Activated naive CD4-positive, alpha-beta T cell treated with anti-CD3 and anti-CD28 coated beads for 36 hours (primary cell): Measurements from ENCODE around the gene C10orf90. TPM values are rescaled to one million over a fixed set of nuclear protein-coding genes. Genes with fewer than 3 reads are reported as not detected.
"Not testable (repeated sequence)": the region's sequence is repeated elsewhere in the genome, so short reads cannot be mapped to it uniquely, and the experiment has no call there.

Experiments used
- CTCF ChIA-PET: fragments of 350-600 bp; sonication (Branson Sonifier 250); formaldehyde crosslinking; loops from one replicate; lab custom pipeline; 2021; ENCODE audit warnings: antibody characterized with exemption; lab: Charles Lee
- DNase-seq: peaks from one replicate; pipeline ENCODE4 v3.0.0-alpha.2; 2020
- H3K27ac Mint-ChIP-seq: one replicate; pipeline ENCODE4 v1.8.0; 2021; ENCODE audit warnings: mild to moderate bottlenecking, mixed read lengths
- H3K27me3 Mint-ChIP-seq: one replicate; pipeline ENCODE4 v1.8.0; 2021; ENCODE audit warnings: low read depth, mixed read lengths
- H3K36me3 Mint-ChIP-seq: one replicate; pipeline ENCODE4 v1.8.0; 2021; ENCODE audit warnings: low read depth, mixed read lengths
- H3K4me1 Mint-ChIP-seq: one replicate; pipeline ENCODE4 v1.8.0; 2021; ENCODE audit warnings: low read depth, mixed read lengths
- H3K4me3 Mint-ChIP-seq: one replicate; pipeline ENCODE4 v1.8.0; 2021; ENCODE audit warnings: mild to moderate bottlenecking, moderate library complexity, mixed read lengths
- H3K9me3 Mint-ChIP-seq: one replicate; pipeline ENCODE4 v1.8.0; 2021; ENCODE audit warnings: mixed read lengths
- intact Hi-C: fragments of 100-400 bp; cut with micrococcal nuclease; formaldehyde crosslinking; loops from one replicate; pipeline ENCODE4 v1.15.1; 2023
- total RNA-seq, 2 experiments: library from RNA; stranded (reverse); gene quantifications; one replicate each; pipeline ENCODE4 v1.2.3, GENCODE V29; 2021

C10orf90 gene
- total RNA-seq, 2 experiments from 2014 or later: not detected

DNA sequence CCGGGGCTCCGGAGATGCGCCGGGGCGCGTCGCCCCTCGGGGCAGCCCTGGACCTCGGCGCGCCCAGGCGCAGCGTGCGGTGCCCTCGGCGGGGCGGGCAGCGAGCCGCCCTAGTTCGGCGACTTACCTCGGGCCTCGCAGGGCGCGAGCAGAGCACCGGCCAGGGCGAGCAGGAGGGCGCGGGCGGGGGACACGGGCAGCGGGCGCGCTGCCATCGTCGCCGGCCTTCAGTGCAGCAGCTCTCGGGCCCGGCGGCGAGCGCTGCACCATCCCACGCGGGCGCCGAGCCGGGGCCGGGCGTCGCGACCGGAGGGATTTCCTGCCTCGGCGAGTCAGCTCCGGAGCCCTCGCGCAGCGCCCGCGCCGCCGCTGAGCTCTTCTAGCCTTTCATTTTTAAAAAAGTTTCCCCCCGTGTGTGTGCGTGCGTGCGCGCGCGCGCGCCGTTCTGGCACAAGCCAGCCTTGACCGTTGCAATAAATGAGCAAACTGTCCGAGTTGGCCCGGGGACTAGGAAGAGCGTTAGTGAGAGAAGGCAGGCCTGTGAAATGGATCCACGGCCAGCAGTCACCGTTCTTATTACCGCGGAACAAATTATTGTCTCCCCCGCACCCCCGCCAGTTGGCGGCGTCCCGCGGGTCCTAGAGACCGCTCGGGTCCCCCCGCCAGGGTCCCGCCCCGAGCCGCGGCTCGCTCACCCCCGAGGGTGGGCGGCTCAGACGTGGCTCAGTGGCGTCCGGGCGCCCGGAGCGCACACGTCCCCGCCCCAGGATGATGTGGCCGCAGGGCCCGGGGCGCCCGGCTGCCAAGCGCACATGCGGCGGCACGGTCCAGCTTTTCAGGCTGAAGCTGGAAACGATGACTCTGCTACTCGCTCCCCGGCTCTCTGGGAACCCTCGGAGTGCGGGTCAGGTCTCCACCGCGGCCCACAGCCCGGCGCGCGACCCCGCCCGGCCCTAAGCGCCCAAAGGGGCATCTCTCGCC lies 282.3 kb downstream of the C10orf90 start, which contains the start of gene ADAM12:
Gene ADAM12 (minus strand): TSS at position 547 of the 981 bp plus-strand sequence. CDS start 332 bp downstream, at position 215.
- Mint-ChIP-seq H3K27ac (no peak within 1 kb of the TSS), H3K9me3 (peaks cover 3% of the 10 kb centered on the region), H3K4me3 (no peak within 1 kb of the TSS), H3K27me3 (peaks cover 48% of the 10 kb centered on the region), H3K36me3 (peaks cover 1% of the 10 kb centered on the region), H3K4me1 (peaks cover 5% of the 10 kb centered on the region)
- CTCF ChIA-PET: no interaction called here
- no peak for DNase-seq
- intact Hi-C loops: loop anchor here (1.0 kb wide), 1 partner anchor 406 kb away; no protein-coding TSS in a partner anchor

DNA sequence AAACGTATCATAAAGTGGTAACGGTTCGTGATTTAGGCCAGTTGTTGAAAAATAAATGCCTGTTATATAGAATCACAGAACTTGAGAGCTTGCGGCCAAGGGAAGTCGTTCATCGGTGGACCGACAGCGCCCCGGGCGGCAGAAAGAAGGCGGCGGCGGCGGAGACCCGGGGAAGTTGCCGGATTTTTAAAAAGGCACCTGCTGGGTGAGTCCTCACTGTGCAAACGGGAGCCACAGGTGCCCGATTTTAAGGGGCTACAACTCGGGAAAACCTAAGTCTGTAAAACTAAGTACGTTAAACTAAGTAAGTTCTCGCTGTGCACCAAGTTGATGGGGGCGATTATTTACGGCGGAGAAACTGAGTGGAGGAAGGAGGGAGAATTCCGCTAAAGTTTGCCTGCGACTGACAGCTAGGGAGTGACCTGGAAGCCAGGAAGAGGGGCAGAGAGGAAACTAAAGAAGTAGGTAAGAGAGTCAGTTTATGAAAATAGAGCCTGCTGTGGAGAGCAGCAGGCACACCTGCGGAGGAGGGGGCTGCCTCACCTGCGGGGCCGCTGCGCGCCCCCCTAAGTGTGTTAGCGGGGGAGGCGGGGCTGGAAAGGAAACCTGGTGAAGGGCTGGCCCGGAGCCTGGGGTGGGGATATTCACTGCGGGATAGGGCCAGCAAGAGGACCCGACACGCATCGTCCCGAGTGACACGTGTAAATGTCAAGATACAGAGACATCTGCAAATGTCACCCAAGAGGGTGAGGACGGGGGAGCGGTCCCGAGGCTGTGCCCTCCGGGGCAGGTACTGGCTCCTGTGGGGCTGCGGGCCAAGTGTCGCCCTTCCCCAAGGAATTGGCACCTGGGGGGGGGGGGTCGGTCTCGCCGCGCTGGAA lies 283.2 kb downstream of the C10orf90 start:
- peaks cover 5% of the 10 kb centered on the region for H3K4me1 Mint-ChIP-seq
- H3K27ac Mint-ChIP-seq: no peak overlapping the region
- H3K9me3 Mint-ChIP-seq: peaks cover 3% of the 10 kb centered on the region
- DNase-seq: peak; percentile 44
- peaks cover 1% of the 10 kb centered on the region for H3K36me3 Mint-ChIP-seq
- no peak overlapping the region for H3K4me3 Mint-ChIP-seq
- peaks cover 51% of the 10 kb centered on the region for H3K27me3 Mint-ChIP-seq
- intact Hi-C loops: loop anchor here (1.0 kb wide), 1 partner anchor 405 kb away; no protein-coding TSS in a partner anchor
- CTCF ChIA-PET: no interaction called here

DNA sequence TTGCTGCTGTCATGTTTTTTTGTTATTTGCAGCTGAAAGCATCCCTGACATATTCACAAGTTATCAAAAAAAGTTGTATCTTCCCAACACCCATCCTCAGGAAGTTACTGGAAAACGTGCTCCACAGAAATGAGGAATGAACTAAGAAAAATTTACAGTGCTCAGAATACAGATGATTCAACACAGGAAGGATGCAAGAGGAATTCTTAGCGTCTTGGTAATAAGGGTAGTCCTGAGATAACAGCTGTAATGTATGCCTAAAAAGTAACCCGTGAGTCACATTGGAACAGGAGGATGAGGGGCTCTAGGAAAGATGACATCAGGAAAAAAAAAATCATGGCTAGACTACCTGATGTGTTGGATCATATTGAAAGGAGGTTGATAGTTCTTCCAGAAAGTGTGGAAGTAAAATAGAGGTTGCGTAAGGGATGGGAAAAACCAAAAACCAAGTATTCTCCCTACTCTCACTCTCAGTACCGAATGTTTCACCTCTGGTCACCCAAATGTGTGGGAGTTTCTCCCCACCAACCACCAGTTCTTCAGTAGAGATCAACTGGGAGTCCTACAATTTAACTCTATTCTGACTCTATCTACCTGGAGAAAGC lies 286.1 kb downstream of the C10orf90 start:
- H3K36me3 Mint-ChIP-seq: peaks cover 1% of the 10 kb centered on the region
- DNase-seq: no peak
- no peak overlapping the region for H3K4me3 Mint-ChIP-seq
- intact Hi-C loops: no loop called here
- peaks cover 5% of the 10 kb centered on the region for H3K4me1 Mint-ChIP-seq
- peaks cover 38% of the 10 kb centered on the region for H3K27me3 Mint-ChIP-seq
- CTCF ChIA-PET: no interaction called here
- H3K9me3 Mint-ChIP-seq: peaks cover 3% of the 10 kb centered on the region
- no peak overlapping the region for H3K27ac Mint-ChIP-seq

DNA sequence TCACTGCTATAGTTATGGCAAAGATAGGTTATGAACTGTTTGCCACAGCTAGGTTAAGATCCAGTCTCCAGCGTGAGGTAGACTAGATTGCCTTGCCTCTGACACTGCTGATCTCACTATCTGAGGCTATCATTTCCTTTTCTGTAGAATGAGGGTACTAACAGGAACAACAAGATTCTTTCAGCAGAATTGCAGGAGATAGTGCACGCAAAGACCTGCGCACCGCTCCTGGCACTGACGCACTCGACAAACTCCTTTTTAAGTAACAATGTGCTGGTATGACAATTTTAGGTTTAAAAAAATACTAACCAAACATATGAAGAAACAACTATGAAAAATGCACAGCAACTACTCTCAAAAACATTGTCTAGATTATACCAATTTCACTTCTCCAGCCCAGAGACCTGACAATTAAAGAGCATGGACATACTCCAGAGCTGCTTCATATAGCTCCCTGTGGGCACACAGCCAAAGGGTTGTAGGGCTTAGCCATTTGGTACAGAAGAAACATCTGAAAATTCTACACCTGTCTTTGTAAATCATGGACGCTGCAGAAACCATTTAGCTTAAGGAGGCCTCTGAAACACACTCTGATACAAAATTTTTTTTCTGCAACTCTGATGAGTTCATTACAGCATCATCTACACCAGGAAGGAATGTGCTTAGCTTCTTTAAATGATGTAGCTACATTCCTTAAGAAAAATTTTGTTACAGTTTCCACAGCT lies 290.0 kb downstream of the C10orf90 start:
- no peak overlapping the region for H3K4me3 Mint-ChIP-seq
- CTCF ChIA-PET: interaction anchor here (0.6 kb wide), 1 partner anchor 106 kb away, joined by 3 read pairs; no protein-coding TSS in a partner anchor
- no peak for DNase-seq
- no peak overlapping the region for H3K27ac Mint-ChIP-seq
- peaks cover 8% of the 10 kb centered on the region for H3K9me3 Mint-ChIP-seq
- H3K36me3 Mint-ChIP-seq: no peaks in the 10 kb centered on the region
- intact Hi-C loops: no loop called here
- peaks cover 9% of the 10 kb centered on the region for H3K27me3 Mint-ChIP-seq
- H3K4me1 Mint-ChIP-seq: no peaks in the 10 kb centered on the region

DNA sequence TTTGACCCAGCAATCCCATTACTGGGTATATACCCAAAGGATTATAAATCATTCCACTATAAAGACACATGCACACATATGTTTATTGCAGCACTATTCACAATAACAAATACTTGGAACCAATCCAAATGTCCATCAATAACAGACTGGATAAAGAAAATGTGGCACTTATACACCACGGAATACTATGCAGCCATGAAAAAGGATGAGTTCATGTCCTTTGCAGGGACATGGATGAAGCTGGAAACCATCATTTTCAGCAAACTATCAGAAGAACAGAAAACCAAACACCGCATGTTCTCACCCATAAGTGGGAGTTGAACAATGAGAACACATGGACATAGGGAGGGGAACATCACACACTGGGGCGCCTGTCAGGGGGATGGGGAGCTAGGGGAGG lies 291.3 kb downstream of the C10orf90 start:
- H3K4me1 Mint-ChIP-seq, H3K4me3 Mint-ChIP-seq, H3K36me3 Mint-ChIP-seq, CTCF ChIA-PET, H3K9me3 Mint-ChIP-seq, H3K27ac Mint-ChIP-seq, intact Hi-C loops, H3K27me3 Mint-ChIP-seq, DNase-seq: not testable (repeated sequence)

DNA sequence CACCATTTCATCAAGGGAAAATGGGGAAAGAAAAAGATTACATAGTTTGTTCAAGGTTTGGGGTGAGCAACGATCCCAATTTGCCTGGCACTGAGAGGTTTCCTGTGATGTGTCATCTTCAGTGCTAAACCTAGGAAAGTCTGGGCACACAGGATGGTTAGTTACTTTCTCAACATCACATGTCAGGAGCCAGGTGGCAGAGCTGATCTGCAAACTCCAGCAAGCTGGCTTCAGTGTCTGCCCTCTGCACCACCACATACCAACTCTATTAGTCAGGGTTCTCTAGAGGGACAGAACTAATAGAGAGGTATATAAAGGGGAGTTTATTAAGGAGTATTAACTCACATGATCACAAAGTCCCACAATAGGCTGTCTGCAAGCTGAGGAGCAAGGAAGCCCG lies 293.5 kb downstream of the C10orf90 start:
- H3K36me3 Mint-ChIP-seq: no peaks in the 10 kb centered on the region
- CTCF ChIA-PET: interaction anchor here (0.6 kb wide), 1 partner anchor 134 kb away, joined by 3 read pairs; no protein-coding TSS in a partner anchor
- H3K9me3 Mint-ChIP-seq: peaks cover 9% of the 10 kb centered on the region
- H3K4me3 Mint-ChIP-seq: no peak overlapping the region
- no peak for DNase-seq
- no peaks in the 10 kb centered on the region for H3K4me1 Mint-ChIP-seq
- no peaks in the 10 kb centered on the region for H3K27me3 Mint-ChIP-seq
- H3K27ac Mint-ChIP-seq: no peak overlapping the region
- intact Hi-C loops: no loop called here

DNA sequence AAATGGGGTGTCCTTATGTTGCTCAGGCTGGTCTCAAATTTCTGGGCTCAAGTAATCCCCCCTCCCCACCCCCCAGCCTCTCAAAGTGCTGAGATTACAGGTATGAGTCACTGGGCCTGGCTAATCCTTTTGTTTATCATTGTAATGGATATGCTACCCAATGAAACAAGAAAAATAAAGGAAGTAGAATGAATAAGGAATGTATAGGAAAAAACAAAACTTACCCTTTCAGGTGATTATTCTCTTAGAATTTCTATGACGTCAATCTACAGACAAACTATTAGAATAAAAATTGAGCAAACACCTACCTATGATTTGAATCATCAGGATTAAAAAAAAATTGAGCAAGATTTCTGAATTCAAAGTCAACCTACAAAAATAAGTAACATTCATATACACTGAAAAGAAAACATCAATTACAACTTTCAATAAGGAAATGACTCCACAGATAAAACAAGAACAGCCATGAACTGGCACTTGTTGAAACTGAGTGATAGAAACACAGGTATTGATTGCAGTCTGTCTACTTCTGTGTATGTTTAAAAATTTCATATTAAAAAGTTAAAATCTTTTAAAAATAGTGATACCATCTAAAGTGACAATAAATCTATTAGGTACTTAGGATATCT lies 294.5 kb downstream of the C10orf90 start:
- intact Hi-C loops: no loop called here
- CTCF ChIA-PET: interaction anchor here (0.6 kb wide), 1 partner anchor 580 kb away, joined by 3 read pairs; no protein-coding TSS in a partner anchor
- DNase-seq: no peak
- no peaks in the 10 kb centered on the region for H3K36me3 Mint-ChIP-seq
- no peak overlapping the region for H3K27ac Mint-ChIP-seq
- H3K4me1 Mint-ChIP-seq: no peaks in the 10 kb centered on the region
- no peaks in the 10 kb centered on the region for H3K27me3 Mint-ChIP-seq
- peaks cover 9% of the 10 kb centered on the region for H3K9me3 Mint-ChIP-seq
- H3K4me3 Mint-ChIP-seq: no peak overlapping the region

DNA sequence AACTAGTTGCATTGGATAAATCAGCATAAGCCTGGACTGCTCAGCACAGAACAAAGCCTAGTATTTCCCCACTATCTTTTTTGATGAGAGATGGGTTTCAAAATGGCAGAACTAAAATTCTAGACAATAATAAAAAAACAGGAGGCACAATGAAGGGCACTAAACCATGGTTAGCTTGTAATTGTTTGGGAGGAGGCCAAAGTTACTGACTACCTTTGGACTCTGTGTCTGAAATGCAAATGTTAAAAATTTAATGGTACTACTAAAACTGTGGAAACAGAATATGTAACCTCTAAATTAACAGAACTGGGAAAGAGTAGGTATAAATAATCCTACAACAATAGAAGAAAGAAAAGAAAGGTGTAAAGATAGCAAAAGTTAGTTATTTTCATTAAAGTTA lies 295.2 kb downstream of the C10orf90 start:
- no peaks in the 10 kb centered on the region for H3K4me1 Mint-ChIP-seq
- H3K27ac Mint-ChIP-seq: no peak overlapping the region
- H3K9me3 Mint-ChIP-seq: peaks cover 9% of the 10 kb centered on the region
- no peaks in the 10 kb centered on the region for H3K36me3 Mint-ChIP-seq
- no peaks in the 10 kb centered on the region for H3K27me3 Mint-ChIP-seq
- CTCF ChIA-PET: interaction anchor here (0.6 kb wide), 1 partner anchor 579 kb away, joined by 3 read pairs; no protein-coding TSS in a partner anchor
- DNase-seq: no peak
- intact Hi-C loops: no loop called here
- H3K4me3 Mint-ChIP-seq: no peak overlapping the region

Other genes with a start within 250 kb of the C10orf90 start
- under 1 TPM; 0.49 to 0.72 TPM for gene DOCK1, start 234.7 kb upstream of the C10orf90 start, total RNA-seq